Activated naive CD8-positive, alpha-beta T cell treated with anti-CD3 and anti-CD28 coated beads, Interleukin-2, amount 50 U/mL, for 16 hours (primary cell): ENCODE data around the gene COBLL1.
"Not testable (repeated sequence)": the region's sequence is repeated elsewhere in the genome, so short reads cannot be mapped to it uniquely, and the experiment has no call there.

Source experiments
- DNase-seq: peaks from one replicate; pipeline ENCODE4 v3.0.0-alpha.2; 2020; ENCODE audit warnings: low read depth, low spot score

Gene COBLL1

DNA sequence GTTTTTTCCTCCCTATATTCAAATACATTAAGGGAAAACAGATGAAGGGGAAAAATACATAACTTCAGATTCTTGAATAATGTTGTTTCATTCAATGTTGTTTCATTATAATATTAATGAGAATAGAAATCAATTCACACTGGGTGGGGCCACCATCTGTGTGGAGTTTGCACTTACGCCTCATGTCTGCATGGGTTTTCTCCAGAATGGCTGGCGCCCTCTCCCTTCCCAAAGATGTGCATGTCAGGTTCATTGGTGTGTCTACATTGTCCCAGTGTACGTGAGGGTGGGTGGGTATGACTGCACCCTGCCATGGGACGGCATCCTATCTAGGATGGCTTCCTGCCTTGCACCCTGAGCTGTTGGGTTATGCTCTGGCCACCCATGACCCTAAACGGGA, 51.7 kb downstream of the COBLL1 start:
- no peak for DNase-seq

- DNase-seq: no peak
Observed at GRCh38 chr2:164786787-164787186, 54.8 kb downstream of the COBLL1 start.

DNA sequence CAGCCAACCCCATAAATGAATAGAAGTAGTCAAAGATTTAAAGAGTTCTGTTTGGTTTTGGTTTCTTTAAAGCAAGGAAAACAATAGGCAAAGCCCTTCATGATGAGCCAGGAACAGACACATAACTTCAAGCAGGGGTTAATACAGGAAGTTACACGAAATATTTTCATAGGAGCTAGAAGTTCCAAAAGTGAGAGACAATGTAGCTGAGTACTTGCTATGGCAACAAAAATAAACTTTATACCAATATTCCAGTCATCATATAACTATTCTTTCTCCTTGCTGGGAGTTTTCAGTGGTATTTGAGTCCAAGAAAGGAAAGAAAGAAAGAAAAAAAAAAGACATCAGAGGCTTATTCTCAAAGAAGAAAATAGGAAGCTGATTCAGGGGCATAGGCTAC, 56.2 kb downstream of the COBLL1 start:
- DNase-seq: no peak

DNA sequence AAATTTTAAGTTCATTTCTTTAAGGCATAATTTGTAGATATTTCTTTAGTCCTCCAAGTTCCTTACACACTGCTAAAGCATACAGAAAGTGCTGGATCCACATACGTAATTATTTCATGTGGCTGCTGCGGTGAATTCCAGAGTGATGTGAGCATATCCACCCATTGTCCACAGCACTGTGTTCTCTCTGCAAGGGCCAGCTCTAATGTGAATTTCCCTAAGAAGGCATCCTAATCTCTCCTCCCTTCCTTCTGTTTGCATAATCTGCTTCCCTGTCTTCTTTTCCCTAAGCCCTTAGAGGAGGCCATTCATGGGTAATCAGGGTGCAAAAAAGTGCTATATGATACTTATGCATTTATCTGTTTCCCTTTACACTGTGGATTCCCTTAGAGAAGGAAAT, 57.2 kb downstream of the COBLL1 start:
- no peak for DNase-seq

DNA sequence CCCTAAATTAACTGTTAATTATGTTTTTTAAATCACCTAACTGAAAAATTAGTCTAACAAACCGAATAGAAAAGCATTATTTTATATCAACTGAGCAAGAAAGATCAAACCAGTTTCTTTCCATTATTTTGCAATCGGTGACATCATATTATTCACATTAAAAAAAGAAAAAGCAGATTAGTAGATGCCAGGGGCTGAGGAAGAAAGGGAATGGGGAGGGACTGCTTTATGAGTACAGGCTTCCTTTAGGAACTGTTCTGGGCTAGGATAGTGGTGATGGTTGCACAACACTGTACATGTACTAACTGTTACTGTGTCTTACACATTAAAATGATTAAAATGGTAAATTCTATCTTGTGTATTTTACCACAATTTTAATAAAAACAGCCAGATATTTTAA, 59.3 kb downstream of the COBLL1 start:
- DNase-seq: no peak

GRCh38 chr2:164781394-164781793, 60.2 kb downstream of the COBLL1 start:
- no peak for DNase-seq

GRCh38 chr2:164780611-164781178, 60.9 kb downstream of the COBLL1 start:
- no peak for DNase-seq

DNA sequence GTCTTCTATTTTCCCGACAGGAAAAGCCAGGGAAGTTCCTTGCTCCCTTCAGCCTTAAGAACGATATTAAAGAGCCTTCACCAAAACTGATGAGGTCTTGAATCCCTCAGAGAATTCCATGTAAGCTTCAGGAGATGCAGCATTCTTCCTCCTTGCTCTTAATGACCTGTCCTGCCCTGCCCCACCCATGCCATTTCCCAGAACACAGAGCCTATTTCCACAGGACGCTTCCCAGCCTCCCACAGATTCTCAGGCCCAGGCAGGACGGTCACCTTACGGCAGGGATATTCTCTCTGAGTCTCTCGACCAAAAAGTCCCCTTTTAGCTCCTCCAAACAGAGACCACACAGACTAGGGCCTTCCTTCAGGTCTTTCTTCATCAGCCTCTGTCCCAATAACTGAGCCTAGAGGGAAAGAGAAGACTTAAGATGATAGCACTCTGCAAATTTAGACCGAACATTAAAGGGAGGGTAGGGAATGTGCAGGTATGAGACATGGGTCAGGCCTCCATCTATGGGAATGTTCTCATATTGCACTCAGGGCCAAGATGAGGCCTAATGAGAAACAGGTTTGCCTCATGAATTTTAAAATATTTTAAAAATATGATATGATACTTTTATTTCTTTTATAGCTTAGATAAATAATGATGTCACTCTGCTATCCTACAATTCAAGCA, 62.1 kb downstream of the COBLL1 start:
- no peak for DNase-seq

GRCh38 chr2:164778723-164779122, 62.9 kb downstream of the COBLL1 start:
- DNase-seq: no peak

GRCh38 chr2:164777847-164778461, 63.7 kb downstream of the COBLL1 start:
- DNase-seq: no peak

DNA sequence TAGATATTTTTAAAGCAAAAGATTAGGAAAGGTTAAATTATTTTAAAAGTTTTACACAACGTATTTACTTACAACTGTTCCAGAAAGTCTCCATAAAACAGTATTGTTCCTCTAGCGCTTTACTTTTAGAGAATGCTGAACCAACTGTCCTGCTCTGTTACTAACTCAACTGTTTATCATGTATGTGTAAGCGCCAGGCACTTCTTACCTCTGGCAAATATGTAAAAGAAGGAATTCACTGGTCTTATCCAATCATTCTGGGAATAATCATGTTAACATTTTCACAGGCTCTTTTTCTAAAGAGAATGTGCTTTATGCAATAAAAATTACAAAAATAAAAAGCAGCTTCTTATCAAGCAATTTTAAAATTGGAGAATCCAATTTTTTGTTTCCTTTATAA, 68.0 kb downstream of the COBLL1 start:
- DNase-seq: no peak

DNA sequence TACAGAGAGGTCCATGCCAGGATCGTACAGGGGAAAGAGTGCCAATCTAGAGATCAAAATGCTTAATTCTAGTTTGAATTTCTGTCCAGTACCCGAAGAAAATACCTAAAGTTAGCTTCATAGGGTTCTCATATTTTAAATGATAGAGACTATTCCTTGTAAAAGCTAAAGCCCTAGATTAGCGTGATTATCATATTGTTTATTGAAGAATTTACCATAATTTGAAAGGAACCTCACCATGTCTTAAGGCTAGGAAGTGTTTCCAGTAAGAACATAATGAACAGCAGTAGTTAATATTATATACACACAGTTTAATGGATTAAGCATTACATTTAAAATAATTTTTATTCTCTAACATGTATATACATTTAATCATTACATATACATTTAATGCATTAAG, 68.5 kb downstream of the COBLL1 start:
- DNase-seq: no peak

GRCh38 chr2:164771897-164772296, 69.7 kb downstream of the COBLL1 start:
- no peak for DNase-seq

DNA sequence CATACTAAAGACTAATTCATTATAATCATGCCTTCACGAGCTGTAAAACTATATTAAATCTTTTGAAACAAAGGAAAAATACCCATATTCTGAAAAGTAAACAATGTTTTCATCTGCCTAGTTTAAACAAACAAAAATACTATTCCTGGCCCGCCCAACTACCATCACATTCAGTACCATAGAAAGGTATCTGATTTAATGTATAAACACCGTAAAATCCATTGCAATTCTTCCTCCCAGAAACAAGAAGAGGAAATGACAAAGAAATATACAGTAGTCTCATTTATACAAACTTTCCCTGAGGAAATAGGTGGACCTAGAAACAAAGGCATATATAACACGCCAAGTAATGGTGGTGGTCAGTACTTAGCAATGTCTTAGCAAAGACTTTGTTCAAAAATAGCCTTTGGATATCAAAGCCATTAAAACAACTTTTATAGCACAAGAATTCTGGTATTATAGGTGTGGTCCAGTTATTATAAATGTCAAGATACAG, 71.2 kb downstream of the COBLL1 start:
- no peak for DNase-seq

GRCh38 chr2:164766954-164767320, 74.7 kb downstream of the COBLL1 start:
- no peak for DNase-seq

DNA sequence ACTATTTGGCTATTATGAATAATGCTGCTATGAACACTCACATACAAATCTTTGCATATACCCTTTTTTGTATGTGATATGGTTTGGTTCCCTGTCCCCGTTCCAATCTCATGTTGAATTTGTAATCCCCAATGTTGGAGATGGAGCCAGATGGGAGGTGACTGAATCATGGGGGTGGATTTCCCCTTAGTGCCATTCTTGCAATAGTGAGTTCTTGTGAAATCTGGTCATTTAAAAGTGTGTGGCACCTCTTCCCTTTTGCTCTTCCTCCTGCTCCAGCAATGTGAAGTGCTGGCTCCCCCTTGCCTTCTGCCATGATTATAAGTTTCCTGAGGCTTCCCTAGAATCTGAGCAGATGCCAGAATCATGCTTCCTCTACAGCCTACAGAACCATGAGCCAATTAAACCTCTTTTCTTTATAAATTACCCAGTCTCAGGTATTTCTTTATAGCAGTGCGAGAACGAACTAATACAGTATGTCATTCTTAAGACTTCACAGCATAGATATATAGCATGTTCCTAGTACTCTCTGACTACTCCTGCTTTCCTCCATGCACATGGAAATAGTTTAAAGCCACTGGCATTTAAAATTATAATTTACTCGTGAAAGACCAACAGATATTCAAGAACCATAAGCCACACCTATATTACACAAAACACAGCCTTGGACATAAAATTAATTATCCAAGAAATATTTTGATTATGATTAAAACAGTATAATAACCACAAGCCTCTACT, 75.2 kb downstream of the COBLL1 start:
- no peak for DNase-seq

- no peak for DNase-seq
Observed at GRCh38 chr2:164764996-164765395, 76.6 kb downstream of the COBLL1 start.

GRCh38 chr2:164764474-164764873, 77.1 kb downstream of the COBLL1 start:
- no peak for DNase-seq

DNA sequence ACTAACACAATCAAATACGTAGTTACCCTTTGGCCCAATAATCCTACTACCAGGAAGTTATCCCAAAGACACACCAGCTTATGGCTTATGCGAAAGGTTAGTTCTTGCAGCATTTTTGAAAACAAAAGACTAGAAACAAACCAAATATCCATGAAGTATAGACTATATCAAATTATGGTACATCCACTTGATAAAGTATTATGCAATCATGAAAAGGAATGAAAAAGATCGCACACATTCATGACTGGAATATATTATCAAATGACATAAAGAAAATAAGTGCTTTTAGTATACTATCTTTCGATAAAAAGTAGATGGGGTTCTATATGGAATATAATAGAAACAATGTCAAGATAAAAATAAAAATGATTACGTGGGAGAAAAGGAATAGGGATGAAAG, 78.2 kb downstream of the COBLL1 start:
- DNase-seq: no peak

DNA sequence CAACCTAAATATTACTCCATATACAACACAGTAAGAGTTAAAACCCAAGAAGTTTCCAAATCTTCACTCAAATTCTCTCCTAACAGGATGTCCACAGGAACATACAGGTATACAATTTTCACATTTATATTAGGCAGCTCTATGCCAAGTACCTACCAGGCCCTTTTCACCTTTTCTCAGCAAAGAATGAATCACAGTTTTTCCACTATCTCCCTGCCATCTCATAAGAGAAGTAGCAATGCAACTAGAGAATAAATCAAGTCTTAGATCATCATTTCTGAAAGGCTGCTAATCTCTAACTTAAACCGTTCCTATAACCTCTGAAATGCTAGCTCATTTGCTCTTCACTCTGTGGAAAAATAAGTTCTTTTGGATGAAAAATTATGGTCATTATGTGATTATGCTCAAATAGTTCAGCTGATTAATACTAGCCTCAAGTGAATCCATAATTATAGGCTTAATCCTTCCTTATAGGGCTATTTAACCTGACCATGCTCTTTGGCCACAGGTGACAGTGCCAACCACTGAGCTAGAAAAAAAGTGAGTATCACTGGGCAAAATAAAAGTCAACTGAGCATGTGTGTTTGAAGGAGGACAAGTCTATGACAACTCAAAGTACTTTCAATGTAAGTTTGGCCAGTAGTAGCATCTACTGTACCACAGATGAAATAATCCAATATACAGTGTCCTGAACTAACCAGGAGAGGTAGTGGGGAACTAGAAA, 79.7 kb downstream of the COBLL1 start:
- DNase-seq: no peak

GRCh38 chr2:164761201-164761600, 80.4 kb downstream of the COBLL1 start:
- not testable (repeated sequence) for DNase-seq

DNA sequence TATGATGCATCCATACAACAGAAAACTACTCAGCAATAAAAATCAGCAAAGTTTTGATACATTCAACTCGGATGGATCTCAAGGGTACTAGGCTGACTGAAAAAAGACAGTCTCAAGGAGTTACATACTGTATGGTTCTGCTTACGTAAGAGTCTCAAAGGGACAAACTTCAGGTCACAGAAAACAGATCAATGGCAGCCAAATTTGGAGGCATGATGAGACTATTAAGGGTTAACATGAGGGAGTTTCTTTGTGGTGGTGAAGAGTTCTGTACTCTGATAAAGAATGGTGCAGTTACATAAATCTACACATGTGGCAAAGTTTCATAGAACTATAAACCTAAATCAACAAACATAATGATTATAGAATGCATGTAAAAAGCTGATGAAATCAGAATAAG, 81.4 kb downstream of the COBLL1 start:
- DNase-seq: no peak
